Neuronal stem cell (in vitro differentiated cells): ENCODE measurements around the gene TRIM38.
"Not testable (repeated sequence)": the region's sequence is repeated elsewhere in the genome, so short reads cannot be mapped to it uniquely, and the experiment has no call there.

Source experiments
- DNase-seq: peaks from one replicate; pipeline ENCODE4 v3.0.0-alpha.2; 2013; ENCODE audit warnings: low spot score
- H2AFZ ChIP-seq: one replicate; pipeline ENCODE4 v1.6.1; 2013; ENCODE audit warnings: mild to moderate bottlenecking, low read length, inconsistent platforms
- H2AK5ac ChIP-seq: 2 replicates; pipeline ENCODE4 v1.6.1; 2013; ENCODE audit warnings: low read depth, mild to moderate bottlenecking, inconsistent platforms, low read length, moderate library complexity, mixed read lengths
- H2BK120ac ChIP-seq: 2 replicates; pipeline ENCODE4 v1.6.1; 2013; ENCODE audit warnings: low read depth, mild to moderate bottlenecking, inconsistent platforms, low read length, moderate library complexity, mixed read lengths
- H2BK12ac ChIP-seq: one replicate; pipeline ENCODE4 v1.6.1; 2013; ENCODE audit warnings: low read length, inconsistent platforms
- H2BK15ac ChIP-seq: 2 replicates; pipeline ENCODE4 v1.6.1; 2013; ENCODE audit warnings: mild to moderate bottlenecking, low read length, inconsistent platforms, mixed read lengths
- H2BK5ac ChIP-seq: one replicate; pipeline ENCODE4 v1.6.1; 2013; ENCODE audit warnings: inconsistent platforms, mild to moderate bottlenecking, low read length, moderate library complexity
- H3K14ac ChIP-seq: one replicate; pipeline ENCODE4 v1.6.1; 2013; ENCODE audit warnings: low read length, inconsistent platforms
- H3K18ac ChIP-seq: 2 replicates; pipeline ENCODE4 v1.6.1; 2013; ENCODE audit warnings: low read length, inconsistent platforms
- H3K23ac ChIP-seq: 2 replicates; pipeline ENCODE4 v1.6.1; 2013; ENCODE audit warnings: low read depth, mild to moderate bottlenecking, mixed read lengths, low read length, inconsistent platforms; ENCODE audit not compliant: poor library complexity
- H3K27ac ChIP-seq: replicated peaks from 3 replicates; pipeline ENCODE4 v1.5.1; 2013; ENCODE audit warnings: low read length, inconsistent platforms
- H3K27me3 ChIP-seq, 3 experiments: 2 replicates each; pipeline ENCODE4 v1.6.1; 2013; ENCODE audit warnings: low read length in 3 of 3, mild to moderate bottlenecking in 2 of 3, inconsistent platforms in 1 of 3, low read depth in 1 of 3, mixed read lengths in 1 of 3, moderate library complexity in 1 of 3; ENCODE audit not compliant: control insufficient read depth in 3 of 3, insufficient read depth in 3 of 3
- H3K36me3 ChIP-seq, 2 donors: replicated peaks in 1 of 2; 2 replicates each; pipeline ENCODE4 v1.6.1; 2013; ENCODE audit warnings: low read length in 2 of 2; ENCODE audit not compliant: control insufficient read depth in 2 of 2, insufficient read depth in 2 of 2
- H3K4ac ChIP-seq: 2 replicates; pipeline ENCODE4 v1.6.1; 2013; ENCODE audit warnings: inconsistent platforms, mild to moderate bottlenecking, low read length, moderate library complexity
- H3K4me1 ChIP-seq, 2 donors: 1 replicate in 1 of 2; 2 replicates in 1 of 2; pipeline ENCODE4 v1.6.1; 2013; ENCODE audit warnings: low read length in 2 of 2, low read depth in 1 of 2; ENCODE audit not compliant: control insufficient read depth in 2 of 2, insufficient read depth in 1 of 2
- H3K4me2 ChIP-seq: one replicate; pipeline ENCODE4 v1.6.1; 2013; ENCODE audit warnings: mild to moderate bottlenecking, low read length, inconsistent platforms; ENCODE audit not compliant: insufficient read depth, poor library complexity, severe bottlenecking
- H3K4me3 ChIP-seq, 2 donors: 2 replicates each; pipeline ENCODE4 v1.5.1; 2013; ENCODE audit warnings: low read length in 2 of 2, mild to moderate bottlenecking in 2 of 2, inconsistent platforms in 1 of 2, moderate library complexity in 1 of 2
- H3K79me1 ChIP-seq: one replicate; pipeline ENCODE4 v1.6.1; 2013; ENCODE audit warnings: low read depth, mild to moderate bottlenecking, inconsistent platforms, low read length, moderate library complexity
- H3K9ac ChIP-seq: one replicate; pipeline ENCODE4 v1.6.1; 2013; ENCODE audit warnings: mild to moderate bottlenecking, low read depth, low read length, inconsistent platforms; ENCODE audit not compliant: poor library complexity
- H3K9me3 ChIP-seq, 2 donors: replicated peaks in 1 of 2; 2 replicates each; pipeline versions ENCODE3 to v1.6.1; 2013; ENCODE audit warnings: low read length in 2 of 2, mild to moderate bottlenecking in 2 of 2, inconsistent platforms in 1 of 2, low read depth in 1 of 2, mixed read lengths in 1 of 2, moderate library complexity in 1 of 2; ENCODE audit not compliant: control insufficient read depth in 2 of 2, insufficient read depth in 1 of 2
- H4K8ac ChIP-seq: one replicate; pipeline ENCODE4 v1.6.1; 2013; ENCODE audit warnings: low read depth, mild to moderate bottlenecking, inconsistent platforms, low read length, moderate library complexity
- H4K91ac ChIP-seq: one replicate; pipeline ENCODE4 v1.6.1; 2013; ENCODE audit warnings: low read length, low read depth, mild to moderate bottlenecking, inconsistent platforms; ENCODE audit not compliant: poor library complexity
- WGBS, 2 donors: extraction: QIAGEN DNeasy Blood & Tissue Kit; methylation state at CpG; one replicate each; pipeline ENCODE4 v1.1.7; 2013; ENCODE audit warnings: missing lambda C conversion rate in 2 of 2, mixed read lengths in 1 of 2; ENCODE audit not compliant: insufficient read length in 2 of 2, insufficient replicate concordance in 1 of 2; ENCODE audit errors: extremely low coverage in 2 of 2; 5-methylcytosine and 5-hydroxymethylcytosine counted together

Gene TRIM38

DNA sequence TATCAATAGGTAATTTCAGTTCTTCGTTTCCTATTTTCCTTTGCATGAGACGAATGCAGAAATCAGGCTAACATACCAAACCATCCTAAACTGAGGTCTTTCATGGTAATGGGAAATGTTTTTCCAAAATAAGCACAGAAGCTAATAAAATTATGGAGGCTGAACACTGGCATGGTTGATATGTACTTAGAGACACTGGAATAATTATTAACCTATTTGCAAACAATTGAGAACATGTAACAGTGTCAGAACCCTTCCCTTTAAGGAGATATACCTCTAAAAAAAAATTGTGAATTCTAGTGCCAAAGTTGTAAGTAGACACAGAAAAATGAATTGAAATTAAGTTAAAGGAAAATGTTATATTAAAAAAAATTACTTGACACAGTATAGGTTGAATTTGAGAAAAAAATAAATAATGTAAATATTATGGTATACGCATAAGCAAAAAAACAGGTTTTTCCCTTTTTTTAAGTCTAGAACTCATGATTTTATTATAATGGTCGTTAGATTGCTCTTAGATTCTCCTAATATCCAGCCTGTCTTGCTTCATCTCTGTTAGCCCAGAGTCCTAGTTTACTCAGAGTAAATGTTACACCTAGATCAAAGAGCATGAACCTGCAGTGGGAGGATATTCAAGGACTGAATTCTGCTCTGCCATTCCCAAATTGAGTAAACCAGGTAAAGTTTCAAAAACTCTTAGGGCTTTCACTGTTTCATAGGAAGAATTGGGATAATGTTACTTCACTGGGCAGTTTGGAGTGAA lies 33.9 kb upstream of the TRIM38 start:
- Histone ChIP-seq H3K4me1 (no peaks in the 10 kb centered on the region), H4K91ac (no peak overlapping the region), H3K23ac (no peak overlapping the region), H2AK5ac (no peak overlapping the region), H3K79me1 (no peaks in the 10 kb centered on the region), H3K27ac (no peak overlapping the region), H3K4me2 (no peak overlapping the region), H3K14ac (no peak overlapping the region), H3K9ac (no peak overlapping the region), H3K27me3 (no peaks in the 10 kb centered on the region), H3K4ac (no peak overlapping the region), H2AFZ (no peak overlapping the region), H3K18ac (no peak overlapping the region), H2BK120ac (no peak overlapping the region), H4K8ac (no peak overlapping the region), H2BK12ac (no peak overlapping the region), H3K4me3 (no peak overlapping the region), H2BK15ac (no peak overlapping the region), H2BK5ac (no peak overlapping the region), H3K9me3 (no peaks in the 10 kb centered on the region), H3K36me3 (no peaks in the 10 kb centered on the region)
- no peak for DNase-seq
- WGBS, 2 donors, result no CpG with 5 or more reads among the region's 4 CpGs

GRCh38 chr6:25929785-25930184 lies 32.8 kb upstream of the TRIM38 start:
- not testable (repeated sequence) for H3K4me1 ChIP-seq, H3K27ac ChIP-seq, DNase-seq, H3K79me1 ChIP-seq, H2AFZ ChIP-seq, H2BK120ac ChIP-seq, H3K36me3 ChIP-seq, H4K8ac ChIP-seq, H3K18ac ChIP-seq, H3K4ac ChIP-seq, H2BK12ac ChIP-seq, H3K9ac ChIP-seq, H3K4me3 ChIP-seq, H3K27me3 ChIP-seq, H2BK5ac ChIP-seq, H2BK15ac ChIP-seq, H4K91ac ChIP-seq, H3K4me2 ChIP-seq, H2AK5ac ChIP-seq, H3K14ac ChIP-seq, H3K23ac ChIP-seq, H3K9me3 ChIP-seq
- no CpG with 5 or more reads among the region's 12 CpGs for WGBS, 2 donors

GRCh38 chr6:25930532-25931410 lies 31.8 kb upstream of the TRIM38 start, which contains the start of gene SLC17A2:
Gene SLC17A2, minus strand, starts transcription at chr6:25930691. Its CDS starts 4,895 bp downstream, at chr6:25925796.
- H3K18ac ChIP-seq, result no peak within 1 kb of the TSS
- no peak within 1 kb of the TSS for H3K14ac ChIP-seq
- no peak within 1 kb of the TSS for H3K4me2 ChIP-seq
- WGBS, 2 donors, result no CpG with 5 or more reads among the region's 9 CpGs
- no peak within 1 kb of the TSS for H2BK120ac ChIP-seq
- no peak within 1 kb of the TSS for H2BK5ac ChIP-seq
- H2AFZ ChIP-seq, result no peak within 1 kb of the TSS
- H3K23ac ChIP-seq, result no peak within 1 kb of the TSS
- H2BK15ac ChIP-seq, result no peak within 1 kb of the TSS
- no peaks in the 10 kb centered on the region for H3K9me3 ChIP-seq
- H2BK12ac ChIP-seq, result no peak within 1 kb of the TSS
- no peak within 1 kb of the TSS for H2AK5ac ChIP-seq
- DNase-seq, result no peak
- no peak within 1 kb of the TSS for H3K9ac ChIP-seq
- H3K27ac ChIP-seq, result no peak within 1 kb of the TSS
- no peaks in the 10 kb centered on the region for H3K27me3 ChIP-seq
- H4K8ac ChIP-seq, result no peak within 1 kb of the TSS
- no peaks in the 10 kb centered on the region for H3K79me1 ChIP-seq
- H3K4ac ChIP-seq, result no peak within 1 kb of the TSS
- no peak within 1 kb of the TSS for H4K91ac ChIP-seq
- H3K4me1 ChIP-seq, result no peaks in the 10 kb centered on the region
- H3K36me3 ChIP-seq, result no peaks in the 10 kb centered on the region
- H3K4me3 ChIP-seq, result no peak within 1 kb of the TSS

DNA sequence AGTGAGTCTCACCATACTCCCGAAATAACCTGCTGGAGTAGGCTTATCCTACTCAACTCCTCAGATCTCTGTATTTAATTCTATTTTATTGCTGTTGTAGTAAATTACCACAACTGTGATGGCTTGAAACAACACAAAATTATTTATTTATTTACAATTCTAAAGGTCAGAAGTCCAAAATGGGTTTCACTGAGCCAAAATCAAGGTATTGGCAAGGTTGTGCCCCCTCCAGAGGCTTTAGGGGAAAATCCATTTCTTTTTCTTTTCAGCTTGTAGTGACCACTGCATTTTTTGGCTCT lies 31.2 kb upstream of the TRIM38 start:
- H3K27me3 ChIP-seq, result no peaks in the 10 kb centered on the region
- no peak overlapping the region for H3K9ac ChIP-seq
- H2BK15ac ChIP-seq, result no peak overlapping the region
- no peak overlapping the region for H3K18ac ChIP-seq
- H2AFZ ChIP-seq, result no peak overlapping the region
- no peak overlapping the region for H2BK5ac ChIP-seq
- no peak overlapping the region for H4K8ac ChIP-seq
- no peak overlapping the region for H3K4ac ChIP-seq
- no peak overlapping the region for H3K27ac ChIP-seq
- H3K36me3 ChIP-seq, result no peaks in the 10 kb centered on the region
- no peak overlapping the region for H2AK5ac ChIP-seq
- H3K14ac ChIP-seq, result no peak overlapping the region
- no peak overlapping the region for H2BK120ac ChIP-seq
- DNase-seq, result no peak
- no peak overlapping the region for H3K4me2 ChIP-seq
- no peak overlapping the region for H3K4me3 ChIP-seq
- no peak overlapping the region for H3K23ac ChIP-seq
- no peaks in the 10 kb centered on the region for H3K9me3 ChIP-seq
- H3K4me1 ChIP-seq, result no peaks in the 10 kb centered on the region
- no peak overlapping the region for H4K91ac ChIP-seq
- no peak overlapping the region for H2BK12ac ChIP-seq
- no CpG with 5 or more reads among the region's 1 CpG for WGBS, 2 donors
- no peaks in the 10 kb centered on the region for H3K79me1 ChIP-seq
